NCI-H1048 (cell line): ENCODE measurements around the gene SLC66A1.
A peak's percentile ranks its signal among the peaks of the same experiment; 100 is the strongest.
"Not testable (repeated sequence)": the region's sequence is repeated elsewhere in the genome, so short reads cannot be mapped to it uniquely, and the experiment has no call there.

ENCODE experiments used
- DNase-seq: peaks from one replicate; lab custom pipeline; 2025; lab: John Stamatoyannopoulos, UW

The SLC66A1 gene

GRCh38 chr1:19311931-19312781 lies at the start of gene SLC66A1, which contains the start of gene AKR7A2:
TSS of gene SLC66A1 (plus strand) at chr1:19312326. CDS start at chr1:19317678, 5,352 bp downstream.
TSS of gene AKR7A2 (minus strand) at chr1:19312144. CDS start at chr1:19312124, 20 bp downstream.
- DNase-seq: peak; percentile 71

- no peak for DNase-seq
These were observed 49.4 kb upstream of the SLC66A1 start for GRCh38 chr1:19262744-19263143.

- DNase-seq: no peak
These were observed 43.7 kb upstream of the SLC66A1 start for GRCh38 chr1:19268445-19268844.

GRCh38 chr1:19269427-19270342 lies 42.4 kb upstream of the SLC66A1 start:
- not testable (repeated sequence) for DNase-seq

GRCh38 chr1:19270343-19270730 lies 41.8 kb upstream of the SLC66A1 start:
- DNase-seq: not testable (repeated sequence)

GRCh38 chr1:19272064-19272463 lies 40.1 kb upstream of the SLC66A1 start:
- no peak for DNase-seq

GRCh38 chr1:19273106-19273843 lies 38.9 kb upstream of the SLC66A1 start:
- no peak for DNase-seq

- not testable (repeated sequence) for DNase-seq
These were observed 38.1 kb upstream of the SLC66A1 start for GRCh38 chr1:19273844-19274531.

- DNase-seq: no peak
These were observed 37.5 kb upstream of the SLC66A1 start for GRCh38 chr1:19274636-19275035.

GRCh38 chr1:19283891-19284290 lies 28.2 kb upstream of the SLC66A1 start:
- DNase-seq: no peak

- no peak for DNase-seq
These were observed 27.2 kb upstream of the SLC66A1 start for GRCh38 chr1:19284881-19285280.

- not testable (repeated sequence) for DNase-seq
These were observed 26.8 kb upstream of the SLC66A1 start for GRCh38 chr1:19285366-19285765.

GRCh38 chr1:19285807-19286206 lies 26.3 kb upstream of the SLC66A1 start:
- not testable (repeated sequence) for DNase-seq

- no peak for DNase-seq
These were observed 24.5 kb upstream of the SLC66A1 start for GRCh38 chr1:19287436-19288185.

- DNase-seq: peak; percentile 35
These were observed 23.5 kb upstream of the SLC66A1 start, which contains the start of gene AKR7A3 for GRCh38 chr1:19288324-19289241. TSS of gene AKR7A3 (minus strand) at chr1:19288770. CDS start at chr1:19288709, 61 bp downstream.

- DNase-seq: no peak
These were observed 22.9 kb upstream of the SLC66A1 start for GRCh38 chr1:19289244-19289643.

- DNase-seq: no peak
These were observed 17.5 kb upstream of the SLC66A1 start for GRCh38 chr1:19294638-19295037.

GRCh38 chr1:19300211-19300610 lies 11.9 kb upstream of the SLC66A1 start:
- no peak for DNase-seq

GRCh38 chr1:19304081-19304480 lies 8.0 kb upstream of the SLC66A1 start:
- not testable (repeated sequence) for DNase-seq
